ENCODE data around the gene FSTL5.

- TF ChIP-seq SP2 (IDR thresholded peaks at IDR 0.05; ENCODE audit: low read length): no peak
- no peak for TF ChIP-seq CTCF (IDR thresholded peaks at IDR 0.05; ENCODE audit: control extremely low read depth in 1 of 3, insufficient read depth in 1 of 3, low read depth in 1 of 3, low read length in 3 of 3)
- no peak for TF ChIP-seq EGR1 (IDR thresholded peaks at IDR 0.05; ENCODE audit: borderline replicate concordance, low read depth, low read length)
- TF ChIP-seq CHD1 (IDR thresholded peaks at IDR 0.05; ENCODE audit: low read depth, low read length): no peak
- no peak for TF ChIP-seq CBX8 (IDR thresholded peaks at IDR 0.05; ENCODE audit: borderline replicate concordance, low read depth, low read length)
- no peak for TF ChIP-seq HDAC2 (IDR thresholded peaks at IDR 0.05; ENCODE audit: borderline replicate concordance in 1 of 2, low read depth in 2 of 2, low read length in 2 of 2)
- no peak for TF ChIP-seq EP300 (IDR thresholded peaks at IDR 0.05; ENCODE audit: borderline replicate concordance in 1 of 2, low read depth in 2 of 2, low read length in 2 of 2)
- no peak for TF ChIP-seq RXRA (IDR thresholded peaks at IDR 0.05; ENCODE audit: insufficient read depth, low read depth, low read length)
- TF ChIP-seq EZH2 (IDR thresholded peaks at IDR 0.05; ENCODE audit: low read depth, low read length, severe bottlenecking): no peak
- no peak for TF ChIP-seq POLR2A (IDR thresholded peaks at IDR 0.05; ENCODE audit: control extremely low read depth in 1 of 2, low read depth in 2 of 2, low read length in 2 of 2)
- TF ChIP-seq RAD21 (IDR thresholded peaks at IDR 0.05 in 1 of 2, conservative IDR thresholded peaks at IDR 0.05 in 1 of 2; ENCODE audit: low read depth in 2 of 2, low read length in 2 of 2): no peak
Measured at GRCh38 chr4:161604516-161605300, 559.1 kb downstream of the FSTL5 start.

All from H1 (cell line).